ENCODE results near the gene CHST8. TPM values are rescaled to one million over a fixed set of nuclear protein-coding genes. Genes with fewer than 3 reads are reported as not detected.

CHST8 gene
- total RNA-seq, 1 experiment from 2014 or later: not detected

- H3K36me3 ChIP-seq (ENCODE audit: control insufficient read depth, insufficient read depth, low read length): no peaks in the 10 kb centered on the region
- no peak overlapping the region for H3K27ac Mint-ChIP-seq (ENCODE audit: unreplicated experiment)
- TF ChIP-seq CTCF (IDR thresholded peaks at IDR 0.05; ENCODE audit: insufficient read depth in 1 of 2, low read depth in 1 of 2, low read length in 1 of 2, severe bottlenecking in 1 of 2, unreplicated experiment in 1 of 2): no peak
- H3K4me1 ChIP-seq: no peaks in the 10 kb centered on the region
- no peaks in the 10 kb centered on the region for H3K9me3 ChIP-seq
- POLR2A ChIA-PET: no interaction called here
- no peak overlapping the region for H3K4me3 ChIP-seq (ENCODE audit: low read depth, low read length)
- no peaks in the 10 kb centered on the region for H3K4me1 Mint-ChIP-seq (ENCODE audit: low read depth, unreplicated experiment)
- H3K4me3 Mint-ChIP-seq (ENCODE audit: unreplicated experiment): no peak overlapping the region
- H3K36me3 Mint-ChIP-seq (ENCODE audit: insufficient read depth, unreplicated experiment): no peaks in the 10 kb centered on the region
- intact Hi-C loops (cut with micrococcal nuclease; ENCODE audit: unreplicated experiment): no loop called here
- no peaks in the 10 kb centered on the region for H3K9me3 Mint-ChIP-seq (ENCODE audit: unreplicated experiment)
- peaks cover 47% of the 10 kb centered on the region for H3K27me3 Mint-ChIP-seq (ENCODE audit: insufficient read depth, unreplicated experiment)
- DNase-seq: no peak
- CTCF ChIA-PET: interaction anchor here (0.9 kb wide), 1 partner anchor 197 kb away, joined by 3 read pairs; no protein-coding TSS in a partner anchor
- peaks cover 3% of the 10 kb centered on the region for H3K27me3 ChIP-seq (replicated peaks; ENCODE audit: control insufficient read depth, insufficient read depth, low read length)
- no TSS peak for BruUV-seq (replicated peaks)
Observed at GRCh38 chr19:33627526-33627925, 5.8 kb downstream of the CHST8 start.

GRCh38 chr19:33627962-33628839, 6.4 kb downstream of the CHST8 start:
- no peaks in the 10 kb centered on the region for H3K4me1 ChIP-seq
- H3K4me3 ChIP-seq (ENCODE audit: low read depth, low read length): no peak overlapping the region
- no peak for DNase-seq
- H3K9me3 ChIP-seq: no peaks in the 10 kb centered on the region
- no peak for TF ChIP-seq CTCF (IDR thresholded peaks at IDR 0.05; ENCODE audit: insufficient read depth in 1 of 2, low read depth in 1 of 2, low read length in 1 of 2, severe bottlenecking in 1 of 2, unreplicated experiment in 1 of 2)
- ChIA-PET POLR2A (no interaction called here), CTCF (interaction anchor here (0.9 kb wide), 1 partner anchor 197 kb away, joined by 3 read pairs; no protein-coding TSS in a partner anchor)
- Mint-ChIP-seq H3K4me1 (ENCODE audit: low read depth, unreplicated experiment) (no peaks in the 10 kb centered on the region), H3K27ac (ENCODE audit: unreplicated experiment) (no peak overlapping the region), H3K27me3 (ENCODE audit: insufficient read depth, unreplicated experiment) (peaks cover 46% of the 10 kb centered on the region), H3K4me3 (ENCODE audit: unreplicated experiment) (no peak overlapping the region), H3K9me3 (ENCODE audit: unreplicated experiment) (no peaks in the 10 kb centered on the region), H3K36me3 (ENCODE audit: insufficient read depth, unreplicated experiment) (no peaks in the 10 kb centered on the region)
- BruUV-seq (replicated peaks): no TSS peak
- no peaks in the 10 kb centered on the region for H3K36me3 ChIP-seq (ENCODE audit: control insufficient read depth, insufficient read depth, low read length)
- H3K27me3 ChIP-seq (replicated peaks; ENCODE audit: control insufficient read depth, insufficient read depth, low read length): peaks cover 3% of the 10 kb centered on the region
- intact Hi-C loops (cut with micrococcal nuclease; ENCODE audit: unreplicated experiment): no loop called here

GRCh38 chr19:33628921-33629825, 7.4 kb downstream of the CHST8 start:
- H3K27me3 ChIP-seq (replicated peaks; ENCODE audit: control insufficient read depth, insufficient read depth, low read length): peaks cover 1% of the 10 kb centered on the region; the same call in 1 of the 2 replicates
- Mint-ChIP-seq H3K4me3 (ENCODE audit: unreplicated experiment) (no peak overlapping the region), H3K27me3 (ENCODE audit: insufficient read depth, unreplicated experiment) (peaks cover 38% of the 10 kb centered on the region), H3K4me1 (ENCODE audit: low read depth, unreplicated experiment) (no peaks in the 10 kb centered on the region), H3K9me3 (ENCODE audit: unreplicated experiment) (no peaks in the 10 kb centered on the region), H3K27ac (ENCODE audit: unreplicated experiment) (no peak overlapping the region), H3K36me3 (ENCODE audit: insufficient read depth, unreplicated experiment) (no peaks in the 10 kb centered on the region)
- ChIA-PET CTCF (no interaction called here), POLR2A (no interaction called here)
- H3K4me1 ChIP-seq: no peaks in the 10 kb centered on the region
- DNase-seq: no peak
- BruUV-seq (replicated peaks): no TSS peak
- H3K36me3 ChIP-seq (ENCODE audit: control insufficient read depth, insufficient read depth, low read length): no peaks in the 10 kb centered on the region
- no peaks in the 10 kb centered on the region for H3K9me3 ChIP-seq
- no peak for TF ChIP-seq CTCF (IDR thresholded peaks at IDR 0.05; ENCODE audit: insufficient read depth in 1 of 2, low read depth in 1 of 2, low read length in 1 of 2, severe bottlenecking in 1 of 2, unreplicated experiment in 1 of 2)
- H3K4me3 ChIP-seq (ENCODE audit: low read depth, low read length): no peak overlapping the region
- intact Hi-C loops (cut with micrococcal nuclease; ENCODE audit: unreplicated experiment): no loop called here

Data from Caco-2 (cell line).